GM08714 (cell line): ENCODE results near the gene LENG8.

ENCODE experiments used
- H3K4me3 ChIP-seq: fragments of 200-500 bp; sonication (Bioruptor generic); 2 replicates; pipeline ENCODE4 v1.5.1; 2014; ENCODE audit warnings: mild to moderate bottlenecking, low read length, inconsistent platforms
- ZNF274 ChIP-seq: IDR thresholded peaks from 2 replicates; pipeline ENCODE4 v1.6.1; 2012; ENCODE audit warnings: mild to moderate bottlenecking, low read depth, low read length

The LENG8 gene

DNA sequence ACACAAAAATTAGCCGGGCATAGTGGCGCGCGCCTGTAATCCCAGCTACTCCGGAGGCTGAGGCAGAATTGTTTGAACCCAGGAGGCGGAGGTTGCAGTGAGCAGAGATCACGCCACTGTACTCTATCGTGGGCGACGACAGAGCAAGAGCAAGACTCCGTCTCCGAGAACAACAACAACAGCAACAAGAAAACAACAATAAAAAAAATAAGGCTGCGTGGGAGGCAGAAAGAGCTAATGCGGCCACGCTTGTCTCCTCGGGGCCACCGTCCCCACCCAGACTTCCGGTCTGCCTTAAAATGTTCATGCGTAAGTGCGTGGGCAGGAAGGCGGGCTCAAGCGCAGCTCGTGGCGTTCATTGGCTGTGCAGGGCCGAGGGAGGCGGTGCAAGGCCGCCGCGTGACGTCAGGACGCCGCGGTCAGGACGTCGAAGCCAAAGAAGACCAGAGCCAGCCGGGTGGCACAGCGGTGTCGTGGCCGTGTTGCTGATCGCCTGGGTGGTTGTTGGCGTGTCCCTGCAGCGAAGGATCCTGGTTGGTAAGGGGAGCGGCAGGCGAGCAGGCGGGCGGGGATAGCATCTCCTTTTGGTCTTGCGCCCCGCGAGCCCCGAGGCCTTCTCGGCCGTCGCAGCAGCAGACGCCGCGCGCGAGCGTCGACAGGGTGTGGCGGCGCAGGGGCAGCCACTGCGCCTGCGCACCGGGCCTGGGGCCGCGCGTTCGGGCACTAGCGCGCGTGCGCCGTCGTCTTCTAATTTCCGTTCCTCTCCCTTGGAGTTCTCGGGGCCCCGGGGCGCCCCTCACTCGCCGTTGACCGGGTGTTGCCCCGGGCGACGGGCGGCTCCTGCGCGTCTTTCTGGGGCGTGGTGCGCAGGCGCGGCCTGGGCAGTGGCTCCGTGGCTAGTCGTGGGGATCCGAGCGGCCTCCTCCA lies at the start of gene LENG8:
Gene LENG8, plus strand, starts transcription at position 426 of the 927 bp plus-strand sequence. CDS start 2,146 bp downstream, outside the sequence.
- H3K4me3 ChIP-seq = peak within 1 kb of the TSS; percentile 97

DNA sequence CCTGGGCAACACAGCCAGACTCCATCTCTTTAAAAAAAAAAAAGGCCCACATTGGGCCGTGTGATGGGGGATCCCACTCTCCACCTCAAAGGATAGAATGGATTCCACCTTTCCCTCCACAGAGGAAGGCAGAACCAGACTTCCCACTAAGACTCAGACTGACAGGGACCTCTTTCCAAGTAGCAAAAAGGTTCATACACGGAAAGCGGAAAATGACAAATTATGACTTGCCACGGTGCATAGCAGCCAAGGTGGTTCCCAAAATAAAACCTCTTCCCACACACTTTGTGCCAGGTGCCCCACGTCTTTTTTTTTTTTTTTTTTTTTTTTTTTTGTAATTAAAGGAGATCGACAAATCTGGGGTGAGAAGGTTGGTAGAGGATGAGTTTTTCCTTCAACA lies 48.1 kb upstream of the LENG8 start:
- TF ChIP-seq ZNF274 = no peak
- no peak overlapping the region for H3K4me3 ChIP-seq

More for the DNA sequence above, at the start of gene LENG8:
- TF ChIP-seq ZNF274 = no peak

DNA sequence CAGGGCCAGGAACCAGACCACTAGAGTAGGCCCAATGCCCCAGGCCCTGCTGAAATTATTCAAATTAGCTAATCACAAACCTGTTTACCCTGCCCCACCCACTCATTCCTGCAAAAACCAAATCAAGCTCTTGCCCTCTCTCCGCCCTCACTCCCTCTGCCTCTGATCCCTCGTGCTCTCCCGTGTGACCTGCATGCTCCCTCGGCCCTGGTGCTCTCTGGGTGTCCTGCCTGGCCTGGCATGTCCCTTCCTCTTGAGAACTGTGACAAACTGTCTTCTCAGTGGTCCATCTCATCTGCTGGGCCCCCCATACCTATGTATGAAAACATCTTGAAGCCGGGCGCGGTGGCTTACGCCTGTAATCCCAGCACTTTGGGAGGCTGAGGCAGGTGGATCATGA lies 45.9 kb upstream of the LENG8 start:
- no peak overlapping the region for H3K4me3 ChIP-seq
- TF ChIP-seq ZNF274 = no peak

DNA sequence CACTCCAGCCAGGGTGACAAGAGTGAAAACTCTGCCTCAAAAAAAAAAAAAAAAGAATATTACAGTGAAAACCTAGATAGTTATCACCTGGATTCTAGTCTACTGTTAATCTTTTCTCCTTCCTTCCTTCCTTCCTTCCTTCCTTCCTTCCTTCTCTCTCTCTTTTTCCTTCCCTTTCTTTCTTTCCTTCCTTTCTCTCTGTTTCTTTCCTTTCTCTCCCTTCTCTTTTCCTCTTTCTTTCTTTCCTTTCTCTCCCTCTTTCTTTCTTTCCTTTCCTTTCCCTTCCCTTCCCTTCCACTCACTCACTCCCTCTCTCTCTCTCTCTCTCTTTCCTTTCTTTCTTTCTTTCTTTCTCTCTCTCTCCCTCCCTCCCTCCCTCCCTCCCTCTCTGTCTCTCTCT lies 43.4 kb upstream of the LENG8 start:
- H3K4me3 ChIP-seq = no peak overlapping the region
- TF ChIP-seq ZNF274 = no peak

DNA sequence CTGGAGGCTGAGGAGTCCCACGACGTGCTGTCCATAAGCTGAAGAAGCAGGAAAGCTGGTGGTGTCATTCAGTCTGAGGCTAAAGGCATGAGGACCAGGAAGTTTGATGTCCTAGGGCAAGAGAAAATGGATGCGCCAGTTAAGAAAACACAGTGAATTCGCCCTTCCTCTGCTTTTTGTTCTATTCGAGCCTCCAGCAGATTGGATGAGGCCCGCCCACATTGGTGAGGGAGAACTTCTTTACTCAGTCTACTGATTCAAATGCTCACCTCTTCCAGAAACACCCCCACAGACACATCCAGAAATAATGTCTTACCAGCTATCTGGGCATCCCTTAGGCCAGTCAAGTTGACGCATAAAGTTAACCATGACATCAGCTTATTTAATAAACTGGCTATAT lies 41.2 kb upstream of the LENG8 start:
- TF ChIP-seq ZNF274 = no peak
- no peak overlapping the region for H3K4me3 ChIP-seq

DNA sequence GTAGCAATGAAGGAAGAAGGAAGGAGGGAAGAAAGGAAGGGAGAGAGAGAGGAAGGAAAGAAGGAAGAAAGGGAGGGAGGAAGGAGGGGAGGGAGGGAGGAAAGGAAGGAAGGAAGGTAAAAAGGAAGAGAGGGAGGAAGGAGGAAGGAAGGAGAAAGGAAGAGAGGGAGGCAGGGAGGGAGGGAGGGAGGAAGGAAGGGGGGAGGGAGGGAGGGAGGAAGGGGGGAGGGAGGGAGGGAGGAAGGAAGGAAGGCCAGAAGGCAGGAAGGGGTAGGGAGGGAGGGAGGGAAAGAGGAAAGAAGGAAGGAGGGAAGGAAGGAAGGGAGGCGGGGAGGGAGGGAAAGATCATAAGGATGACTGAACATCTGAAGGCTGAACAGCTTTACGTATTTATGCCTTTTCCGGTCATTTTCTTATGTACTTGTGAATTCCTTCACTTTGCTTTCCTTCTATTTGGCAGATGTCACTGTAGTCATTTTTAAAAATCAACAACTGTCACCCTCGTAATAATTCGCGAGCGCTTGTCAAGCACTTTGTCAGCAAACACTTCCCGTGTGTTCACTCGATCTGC lies 40.5 kb upstream of the LENG8 start:
- H3K4me3 ChIP-seq = no peak overlapping the region
- no peak for TF ChIP-seq ZNF274

DNA sequence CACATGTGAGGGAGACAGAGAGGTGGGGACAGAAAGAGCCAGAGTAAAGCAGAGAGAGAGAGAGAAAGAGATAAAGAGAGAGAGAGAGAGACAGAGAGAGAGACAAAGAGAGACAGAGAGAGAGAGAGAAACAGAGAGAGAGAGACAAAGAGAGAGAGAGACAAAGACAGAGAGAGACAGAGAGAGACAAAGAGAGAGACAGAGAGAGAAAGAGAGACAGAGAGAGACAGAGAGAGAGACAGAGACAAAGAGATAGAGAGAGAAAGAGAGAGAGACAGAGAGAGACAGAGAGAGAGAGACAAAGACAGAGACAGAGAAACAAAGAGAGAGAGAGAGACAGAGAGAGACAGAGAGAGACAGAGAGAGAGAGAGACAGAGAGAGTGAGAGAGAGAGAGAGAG lies 38.0 kb upstream of the LENG8 start:
- TF ChIP-seq ZNF274 = no peak
- H3K4me3 ChIP-seq = no peak overlapping the region

DNA sequence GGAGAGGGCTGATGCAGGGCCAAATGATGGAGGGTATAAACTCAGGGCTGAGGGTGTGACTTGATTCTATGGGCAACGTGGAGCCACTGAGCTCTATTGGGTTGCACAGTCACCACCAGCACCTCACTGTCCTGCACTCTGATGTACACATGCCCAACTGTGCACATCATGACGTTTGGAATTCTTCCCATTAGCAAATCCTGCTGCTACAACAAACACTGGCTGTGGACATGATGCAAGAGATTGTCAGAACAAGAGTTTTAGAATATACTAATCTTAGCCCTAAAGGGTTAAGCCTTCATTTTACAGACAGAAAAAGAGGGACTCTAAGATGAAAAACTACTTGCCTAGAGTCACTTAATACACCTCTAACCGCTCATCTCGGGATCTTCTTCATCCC lies 36.1 kb upstream of the LENG8 start:
- H3K4me3 ChIP-seq = no peak overlapping the region
- TF ChIP-seq ZNF274 = no peak

DNA sequence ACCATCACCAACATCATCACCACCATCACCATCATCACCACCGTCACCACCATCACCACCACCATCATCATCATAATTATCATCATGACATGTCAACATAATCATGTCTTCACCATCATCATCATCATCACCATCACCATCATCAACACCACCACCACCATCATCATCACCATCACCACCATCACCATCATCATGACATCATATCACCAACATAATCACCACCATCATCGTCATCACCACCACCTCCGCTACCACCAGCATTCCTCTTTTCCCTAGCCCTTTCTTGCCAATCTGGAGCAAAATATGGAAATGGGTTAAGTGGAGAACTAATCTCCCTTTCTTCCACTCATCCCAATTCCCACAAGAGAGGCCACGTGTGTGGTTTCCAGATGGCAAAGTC lies 34.8 kb upstream of the LENG8 start:
- TF ChIP-seq ZNF274 = no peak

DNA sequence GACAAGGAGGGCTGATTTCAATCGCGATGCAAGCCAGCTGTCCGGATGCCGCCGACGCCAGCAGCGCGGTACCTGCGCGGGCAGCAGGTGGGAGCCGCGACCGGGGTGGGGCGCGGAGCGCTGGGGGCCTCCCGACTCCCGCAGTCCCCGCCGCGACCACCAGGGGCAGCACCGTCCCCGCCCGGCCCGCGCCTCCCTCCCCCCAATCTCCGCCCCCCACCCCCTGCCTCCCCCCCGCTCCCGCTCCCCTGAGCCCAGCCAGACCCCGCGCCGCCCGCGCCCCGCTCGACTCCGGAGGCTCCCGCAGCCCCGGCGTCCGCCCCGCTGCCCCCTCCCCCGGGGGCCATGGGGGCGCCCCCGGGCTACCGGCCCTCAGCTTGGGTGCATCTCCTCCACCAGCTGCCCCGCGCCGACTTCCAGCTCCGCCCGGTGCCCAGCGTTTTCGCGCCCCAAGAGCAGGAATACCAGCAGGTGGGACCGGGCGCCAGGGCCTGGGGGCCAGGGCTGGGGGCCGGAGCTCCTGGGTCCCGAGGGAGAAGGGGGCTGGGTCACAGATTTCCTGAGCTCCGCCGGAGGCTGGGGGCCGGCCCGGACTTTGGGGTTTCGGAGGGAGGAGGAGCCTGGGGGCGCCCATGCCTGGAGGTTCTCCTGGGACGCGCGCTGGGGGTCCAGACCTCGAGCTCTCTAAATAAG lies 33.6 kb upstream of the LENG8 start, which contains the start of gene TTYH1:
Gene TTYH1, plus strand, starts transcription at position 257 of the 693 bp plus-strand sequence. Its CDS starts 89 bp downstream, at position 346.
- no peak for TF ChIP-seq ZNF274
- no peak within 1 kb of the TSS for H3K4me3 ChIP-seq

More for the DNA sequence above, 34.8 kb upstream of the LENG8 start:
- no peak overlapping the region for H3K4me3 ChIP-seq

DNA sequence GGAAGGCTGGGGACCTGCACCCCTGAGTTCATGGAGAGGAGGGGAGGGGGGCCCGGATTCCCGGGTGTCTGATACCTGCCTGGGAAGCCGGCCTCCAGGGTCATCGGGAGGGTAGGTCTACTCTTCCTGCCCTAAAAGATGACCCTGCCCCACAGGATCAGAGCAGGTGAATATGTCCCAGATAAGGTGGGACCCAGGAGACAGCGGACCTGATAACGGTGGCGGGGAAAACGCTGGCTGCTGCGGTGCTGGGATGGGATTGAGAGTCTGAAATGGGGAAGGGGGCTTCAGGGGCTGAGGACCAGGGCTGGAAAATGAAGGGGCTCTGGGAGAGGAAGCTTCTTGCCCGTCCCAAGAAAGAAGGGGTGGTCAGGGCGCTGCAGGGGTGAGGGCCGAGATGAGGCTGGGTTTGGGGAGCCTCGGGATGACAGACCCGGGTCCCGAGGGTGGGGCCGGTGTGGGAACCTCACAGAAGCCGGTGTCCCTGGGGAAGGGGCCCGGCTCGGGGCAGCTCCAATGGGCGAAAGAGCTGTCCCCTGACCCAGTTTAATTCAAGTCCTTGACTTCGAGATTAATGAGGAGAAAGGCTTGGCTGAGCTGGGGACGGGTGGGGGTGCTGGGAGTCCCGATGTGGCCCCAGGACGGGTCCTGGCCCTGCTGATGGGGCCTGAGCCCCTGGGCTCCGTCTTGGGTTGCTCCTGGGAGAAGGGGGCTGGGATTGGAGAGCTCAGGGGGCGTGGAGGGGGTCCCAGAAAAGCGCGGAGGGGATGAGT lies 32.9 kb upstream of the LENG8 start:
- no peak overlapping the region for H3K4me3 ChIP-seq
- no peak for TF ChIP-seq ZNF274

DNA sequence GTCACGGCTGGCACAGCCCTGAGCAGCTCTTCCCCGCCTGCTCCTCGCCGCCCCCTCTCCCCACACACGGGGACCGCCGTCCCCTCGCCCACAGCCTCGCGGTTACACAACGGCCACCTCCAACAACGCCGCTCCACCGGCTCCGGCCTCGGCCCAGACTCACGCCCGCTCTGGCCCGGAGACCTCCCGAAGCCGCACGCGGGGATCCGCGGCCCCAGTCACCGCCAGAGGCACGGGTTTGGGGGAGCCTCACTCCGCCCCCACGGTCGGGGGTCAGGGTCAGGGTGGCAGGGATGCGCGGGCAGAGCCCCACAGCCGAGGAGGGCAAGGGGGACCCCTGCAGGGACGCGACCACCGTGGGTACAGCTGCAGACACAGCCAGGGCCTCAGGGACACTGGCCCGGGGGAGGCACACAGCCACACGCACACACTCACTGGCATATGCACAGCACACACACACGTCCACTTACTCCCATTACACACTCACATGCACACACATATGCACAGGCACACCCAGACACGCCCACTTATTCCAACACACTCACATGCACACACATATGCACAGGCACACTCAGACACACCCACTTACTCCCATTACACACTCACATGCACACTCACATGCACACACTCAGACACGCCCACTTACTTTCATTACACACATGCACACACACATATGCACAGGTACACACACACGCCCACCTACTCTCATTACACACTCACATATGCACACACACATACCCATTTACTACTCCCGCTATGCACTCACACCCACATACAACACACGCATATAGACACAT lies 32.1 kb upstream of the LENG8 start:
- H3K4me3 ChIP-seq = no peak overlapping the region
- TF ChIP-seq ZNF274 = no peak
